K562 (cell line): Measurements from ENCODE around the gene SOBP. TPM values are rescaled to one million over a fixed set of nuclear protein-coding genes. Genes with fewer than 3 reads are reported as not detected.
A peak's percentile ranks its signal among the peaks of the same experiment; 100 is the strongest.
"Not testable (repeated sequence)": the region's sequence is repeated elsewhere in the genome, so short reads cannot be mapped to it uniquely, and the experiment has no call there.

Experiments used
- ATAC-seq: fragments of 200-7000 bp; cut with Tn5 transposase; 3 replicates; pipeline ENCODE4 v1.9.1; 2020; ENCODE audit warnings: moderate library complexity
- BruUV-seq: library from RNA; stranded (reverse); fragments of 400-500 nt; replicated peaks from 2 replicates; lab custom pipeline; 2021; lab: Mats Ljungman, UMichigan
- CTCF ChIA-PET: fragments of 300-600 bp; formaldehyde crosslinking; extraction: SDS; loops from one replicate; lab custom pipeline; 2021; ENCODE audit warnings: low intra/inter-chr PET ratio; lab: Yijun Ruan, JAX
- POLR2A ChIA-PET: fragments of 300-600, 350-650 bp; sonication (Branson Sonifier 250); formaldehyde crosslinking; extraction: SDS; loops from one replicate; lab custom pipeline; 2021; ENCODE audit warnings: antibody characterized with exemption, inconsistent platforms; lab: Yijun Ruan, JAX
- DNase-seq, 4 experiments: peaks; one replicate each; pipeline versions ENCODE4 v3.0.0 to v3.0.0-alpha.2; 2011 to 2018; ENCODE audit warnings: low spot score in 3 of 4, mixed read lengths in 3 of 4; ENCODE audit errors: extremely low read depth in 1 of 4
- FAIRE-seq: peaks from 2 replicates; lab custom pipeline; 2011; peaks lifted over from hg19 to GRCh38; lab: Jason Lieb, UNC
- H2AFZ ChIP-seq: 2 replicates; pipeline ENCODE4 v1.6.0; 2011; ENCODE audit warnings: low read depth, low read length, control low read depth, inconsistent platforms
- H3K27ac ChIP-seq: fragments of 200-600 bp; 3 replicates; pipeline ENCODE4 v1.8.0; 2011; ENCODE audit warnings: low read depth, mild to moderate bottlenecking, control low read depth, inconsistent platforms, low read length, moderate library complexity, mixed read lengths; ENCODE audit errors: extremely low read depth
- H3K27me3 ChIP-seq, 2 experiments: fragments of 300-600 bp in 1 of 2; 2 replicates in 1 of 2; 3 replicates in 1 of 2; pipeline versions ENCODE4 v1.6.0 to v1.8.0; 2011; ENCODE audit warnings: inconsistent platforms in 2 of 2, low read length in 2 of 2, mild to moderate bottlenecking in 1 of 2, mixed read lengths in 1 of 2, moderate library complexity in 1 of 2; ENCODE audit not compliant: control insufficient read depth in 2 of 2, insufficient read depth in 2 of 2
- H3K36me3 ChIP-seq: fragments of 300-600 bp; 3 replicates; pipeline ENCODE4 v1.8.0; 2011; ENCODE audit warnings: mild to moderate bottlenecking, low read length, inconsistent platforms; ENCODE audit not compliant: control insufficient read depth, insufficient read depth
- H3K4me1 ChIP-seq, 2 experiments: fragments of 200-600 bp in 1 of 2; replicated peaks in 1 of 2; 2 replicates in 1 of 2; 3 replicates in 1 of 2; pipeline versions ENCODE4 v1.5.1 to v1.8.0; 2011; ENCODE audit warnings: inconsistent platforms in 2 of 2, low read length in 2 of 2, mild to moderate bottlenecking in 1 of 2, mixed read lengths in 1 of 2, moderate library complexity in 1 of 2; ENCODE audit not compliant: control insufficient read depth in 2 of 2, insufficient read depth in 2 of 2
- H3K4me2 ChIP-seq: 2 replicates; pipeline ENCODE4 v1.6.1; 2011; ENCODE audit warnings: low read length, control low read depth, inconsistent platforms, mixed read lengths; ENCODE audit not compliant: insufficient read depth
- H3K4me3 ChIP-seq: fragments of 200-600 bp; sonication (generic), shearing (Covaris generic); 2 replicates; pipeline ENCODE4 v1.5.1; 2016; ENCODE audit warnings: control low read depth, inconsistent platforms
- H3K79me2 ChIP-seq: fragments of 200-600 bp; 3 replicates; pipeline ENCODE4 v1.8.0; 2011; ENCODE audit warnings: low read length, inconsistent platforms; ENCODE audit not compliant: control insufficient read depth, insufficient read depth
- H3K9ac ChIP-seq, 2 experiments: 2 replicates each; pipeline versions ENCODE4 v1.6.0 to v1.6.1; 2011; ENCODE audit warnings: low read depth in 2 of 2, low read length in 2 of 2, control low read depth in 1 of 2, inconsistent platforms in 1 of 2, mild to moderate bottlenecking in 1 of 2, mixed read lengths in 1 of 2; ENCODE audit not compliant: insufficient read depth in 1 of 2
- H3K9me1 ChIP-seq: one replicate; pipeline ENCODE4 v1.6.0; 2011; ENCODE audit warnings: inconsistent platforms, mild to moderate bottlenecking, low read length, moderate library complexity; ENCODE audit not compliant: control insufficient read depth, insufficient read depth
- H3K9me3 ChIP-seq: replicated peaks from 2 replicates; pipeline ENCODE4 v1.5.1; 2011; ENCODE audit warnings: low read depth, low read length, inconsistent platforms; ENCODE audit not compliant: control insufficient read depth, insufficient read depth
- H4K20me1 ChIP-seq: replicated peaks from 2 replicates; pipeline ENCODE4 v1.6.1; 2011; ENCODE audit warnings: low read length, inconsistent platforms, mixed read lengths; ENCODE audit not compliant: control insufficient read depth, insufficient read depth
- MIER1 ChIP-seq: fragments of 450-650 bp; IDR thresholded peaks from 2 replicates; pipeline ENCODE4 v1.6.1; 2016; ENCODE audit warnings: antibody characterized with exemption, mild to moderate bottlenecking, low read depth
- WGBS: fragments of 100-300 bp; shearing (Covaris generic); methylation state at CpG from one replicate; pipeline ENCODE4 v1.1.6; 2016; ENCODE audit warnings: low coverage, mixed read lengths; ENCODE audit not compliant: insufficient coverage; ENCODE audit errors: missing lambda C conversion rate; 5-methylcytosine and 5-hydroxymethylcytosine counted together
- in situ Hi-C: fragments of 300-500 bp; cut with MboI; formaldehyde crosslinking; loops from 4 replicates; pipeline ENCODE4 v1.15.0; 2018; ENCODE audit warnings: inconsistent platforms, mixed read lengths
- intact Hi-C: fragments of 100-400 bp; cut with micrococcal nuclease; formaldehyde crosslinking; loops from 2 replicates; pipeline ENCODE4 v1.14.2; 2022
- polyA plus RNA-seq, 8 experiments: library from polyadenylated mRNA; depleted of rRNA in 4 of 8; stranded (reverse) in 5 of 8; unstranded in 3 of 8; fragments of >200 nt; fragmentation: Nextera tagmentation in 2 of 8; fragmentation: Illumina TruSeq in 1 of 8; extraction: Ambion mirVana in 2 of 8; extraction: Trizol in 1 of 8; gene quantifications; 2 replicates each; pipeline versions ENCODE4 v1.2.1 to v1.2.3, GENCODE V29; 2011 to 2014; ENCODE audit warnings: inconsistent platforms in 1 of 8, missing spikeins in 1 of 8
- total RNA-seq, 7 experiments: library from RNA; depleted of rRNA in 6 of 7; stranded (reverse); fragments of >200 nt in 6 of 7; fragmentation: Illumina TruSeq in 2 of 7; extraction: Trizol in 2 of 7; gene quantifications; 2 replicates each; pipeline versions ENCODE4 v1.2.1 to v1.2.3, GENCODE V29; 2011 to 2021; ENCODE audit warnings: low replicate concordance in 1 of 7

The SOBP gene
- total and polyA plus RNA-seq, 9 of the 15 experiments (the other 6 are each of a cell fraction or from before 2014, with no cell fraction given) = 0.16 TPM; not detected in 8

GRCh38 chr6:107475360-107475759 lies 14.6 kb upstream of the SOBP start:
- POLR2A ChIA-PET, ATAC-seq, in situ Hi-C loops: not testable (repeated sequence)

GRCh38 chr6:107475826-107476225 lies 14.1 kb upstream of the SOBP start:
- 0% methylated on average over 2 of the region's 3 CpGs for WGBS
- H3K4me1 ChIP-seq, ATAC-seq, FAIRE-seq, intact Hi-C loops, BruUV-seq, H3K36me3 ChIP-seq, POLR2A ChIA-PET, H3K4me3 ChIP-seq, H2AFZ ChIP-seq, H3K9ac ChIP-seq, H4K20me1 ChIP-seq, DNase-seq, H3K27ac ChIP-seq, H3K9me1 ChIP-seq, H3K9me3 ChIP-seq, H3K79me2 ChIP-seq, in situ Hi-C loops, H3K4me2 ChIP-seq: not testable (repeated sequence)
- CTCF ChIA-PET = interaction anchor here (0.6 kb wide), 1 partner anchor 86 kb away, joined by 7 read pairs; no protein-coding TSS in a partner anchor
- H3K27me3 ChIP-seq = peaks cover 10 to 19% of the 10 kb centered on the region in 2 experiments; a peak in 3 of 5 replicates

More at GRCh38 chr6:107475360-107475759, 14.6 kb upstream of the SOBP start:
- intact Hi-C loops, H3K4me3 ChIP-seq, H3K9ac ChIP-seq, H3K9me1 ChIP-seq, H3K79me2 ChIP-seq: not testable (repeated sequence)
- peaks cover 6 to 14% of the 10 kb centered on the region in 2 experiments; a peak in 3 of 5 replicates for H3K27me3 ChIP-seq
- CTCF ChIA-PET = interaction anchor here (0.6 kb wide), 1 partner anchor 86 kb away, joined by 7 read pairs; no protein-coding TSS in a partner anchor
- 0 out of 2 replicates have a peak, but pooled peaks have one; percentile 60 for TF ChIP-seq MIER1
- TF ChIP-seq, all 486 proteins: peak for 1; not testable (repeated sequence) for 485
- not testable (repeated sequence) for H2AFZ ChIP-seq, BruUV-seq, H3K27ac ChIP-seq, H3K36me3 ChIP-seq, H3K4me2 ChIP-seq, FAIRE-seq, H3K4me1 ChIP-seq, H4K20me1 ChIP-seq, H3K9me3 ChIP-seq, DNase-seq
- 3% methylated on average over 3 of the region's 3 CpGs for WGBS
